ENCODE results near the gene PSMB11.

Gene PSMB11

GRCh38 chr14:23043145-23043544 lies 1.1 kb downstream of the PSMB11 start:
- no peak for DNase-seq (ENCODE audit: low read depth in 2 of 2)

DNA sequence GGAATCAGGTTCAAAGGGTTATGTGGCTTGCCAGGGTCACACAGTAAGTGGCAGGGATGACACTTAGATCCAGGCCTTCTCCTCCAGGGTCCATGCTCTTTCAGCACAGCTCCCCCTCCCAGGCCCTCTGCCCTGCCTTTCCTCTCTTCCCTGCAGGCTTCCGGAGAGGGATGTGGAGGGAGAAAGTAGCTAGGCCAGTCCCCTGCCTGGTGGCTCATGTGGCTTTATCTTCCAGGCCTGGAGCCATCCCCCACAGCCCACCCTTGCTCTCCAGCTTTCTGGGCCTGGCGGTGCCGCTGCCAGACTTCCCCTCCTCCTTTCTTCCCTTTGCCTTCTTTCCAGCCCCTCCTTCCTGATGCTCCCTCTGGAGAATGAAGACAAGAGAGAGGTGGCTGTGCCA lies 1.7 kb downstream of the PSMB11 start:
- DNase-seq (ENCODE audit: low read depth in 2 of 2) = no peak

DNA sequence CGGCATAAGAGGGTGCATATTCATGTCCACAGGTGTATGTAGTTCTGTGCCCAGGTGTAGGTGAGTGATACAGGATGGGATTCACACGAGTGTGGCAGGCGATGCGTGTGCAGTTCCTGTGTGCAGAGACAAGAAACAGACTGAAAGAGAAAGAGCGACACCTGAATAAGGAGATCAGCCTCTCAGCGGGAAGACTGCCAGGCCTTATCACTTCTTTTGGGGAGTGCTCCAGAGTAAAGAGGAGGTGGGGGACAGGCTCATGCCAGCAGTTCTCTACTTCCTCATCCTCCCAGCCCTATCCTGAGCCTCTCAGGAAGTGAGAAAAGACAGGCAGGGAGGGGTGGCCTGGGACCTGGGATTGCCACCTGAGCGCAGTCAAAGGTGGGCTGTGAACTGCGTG lies 2.8 kb downstream of the PSMB11 start:
- no peak for DNase-seq (ENCODE audit: low read depth in 2 of 2)

GRCh38 chr14:23045419-23046357 lies 3.7 kb downstream of the PSMB11 start:
- DNase-seq (ENCODE audit: low read depth in 2 of 2) = no peak

- no peak for DNase-seq (ENCODE audit: low read depth in 2 of 2)
Measured at GRCh38 chr14:23047034-23047634, 5.1 kb downstream of the PSMB11 start.

DNA sequence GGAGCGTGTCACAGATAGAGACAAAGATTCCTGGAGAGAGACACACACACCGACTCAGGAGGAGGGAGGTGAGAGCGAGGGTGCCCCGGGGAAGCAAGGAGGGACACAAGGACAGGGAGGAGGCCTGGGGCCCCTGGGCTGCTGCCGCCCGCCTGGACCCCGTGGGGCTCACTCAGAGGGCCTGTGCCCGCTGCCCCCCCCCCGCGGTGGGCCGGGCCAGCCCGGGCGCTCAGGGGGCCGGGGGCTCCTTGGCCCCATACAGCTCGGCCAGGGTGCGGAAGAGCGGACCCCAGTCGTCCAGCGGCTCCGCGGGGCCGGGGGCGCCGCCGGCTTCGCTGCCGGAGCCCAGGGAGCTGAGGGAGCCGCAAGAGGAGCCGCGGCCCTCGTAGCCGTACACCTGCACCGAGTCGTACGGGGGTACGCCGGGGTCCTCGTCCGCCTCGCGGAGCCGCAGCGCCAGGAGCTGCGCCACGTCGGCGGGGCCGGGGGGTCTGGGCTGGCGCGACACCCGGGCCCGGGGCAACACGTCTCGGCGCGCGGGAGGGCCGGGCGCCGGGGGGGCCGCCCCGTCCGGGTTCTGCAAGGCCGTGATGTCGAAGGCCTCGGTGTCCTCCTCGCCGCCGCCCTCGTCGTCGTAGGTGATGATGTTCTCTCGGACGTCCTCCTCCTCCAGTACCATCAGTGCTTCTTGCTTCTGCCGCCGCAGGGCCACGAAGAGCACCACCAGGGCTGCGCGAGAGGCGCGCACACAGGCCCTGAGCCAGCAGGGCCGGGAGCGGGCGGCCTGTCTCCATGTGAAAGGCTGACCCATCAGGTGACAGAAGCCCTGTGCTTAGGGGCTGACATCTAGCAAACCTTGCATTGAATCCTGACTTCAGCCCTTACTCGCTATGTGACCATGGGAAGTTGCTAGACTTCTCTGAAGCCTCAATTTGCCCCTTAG lies 6.0 kb downstream of the PSMB11 start:
- no peak for DNase-seq (ENCODE audit: low read depth in 2 of 2)

GRCh38 chr14:23049011-23049410 lies 7.0 kb downstream of the PSMB11 start:
- DNase-seq (ENCODE audit: low read depth in 2 of 2) = no peak

GRCh38 chr14:23051141-23052057 lies 9.4 kb downstream of the PSMB11 start:
- DNase-seq (ENCODE audit: low read depth in 2 of 2) = no peak

GRCh38 chr14:23052182-23052623 lies 10.2 kb downstream of the PSMB11 start:
- no peak for DNase-seq (ENCODE audit: low read depth in 2 of 2)

DNA sequence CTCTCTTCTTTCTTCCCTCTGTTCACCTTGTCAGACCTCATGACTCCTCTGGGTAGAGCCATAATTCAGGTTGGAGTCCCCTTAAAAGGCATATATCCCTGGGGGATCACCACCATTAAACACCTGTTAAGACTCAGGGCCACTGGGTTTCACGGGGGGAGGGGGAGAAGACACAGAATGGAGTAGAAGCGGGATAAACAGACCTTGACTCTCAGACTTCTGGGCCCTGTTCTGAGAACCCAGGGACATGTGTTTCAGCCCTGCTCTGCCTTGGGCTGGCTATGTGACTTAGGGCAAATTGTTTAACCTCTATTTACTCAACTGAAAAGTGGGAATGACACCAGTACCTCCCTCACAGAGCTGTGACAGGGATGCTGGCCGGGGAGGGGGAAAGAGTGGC lies 10.7 kb downstream of the PSMB11 start:
- DNase-seq (ENCODE audit: low read depth in 2 of 2) = no peak

- no peak for DNase-seq (ENCODE audit: low read depth in 2 of 2)
Measured at GRCh38 chr14:23053426-23053825, 11.4 kb downstream of the PSMB11 start.

GRCh38 chr14:23054000-23054811 lies 12.2 kb downstream of the PSMB11 start:
- DNase-seq (ENCODE audit: low read depth in 2 of 2) = no peak

- no peak for DNase-seq (ENCODE audit: low read depth in 2 of 2)
Measured at GRCh38 chr14:23055147-23055550, 13.1 kb downstream of the PSMB11 start.

DNA sequence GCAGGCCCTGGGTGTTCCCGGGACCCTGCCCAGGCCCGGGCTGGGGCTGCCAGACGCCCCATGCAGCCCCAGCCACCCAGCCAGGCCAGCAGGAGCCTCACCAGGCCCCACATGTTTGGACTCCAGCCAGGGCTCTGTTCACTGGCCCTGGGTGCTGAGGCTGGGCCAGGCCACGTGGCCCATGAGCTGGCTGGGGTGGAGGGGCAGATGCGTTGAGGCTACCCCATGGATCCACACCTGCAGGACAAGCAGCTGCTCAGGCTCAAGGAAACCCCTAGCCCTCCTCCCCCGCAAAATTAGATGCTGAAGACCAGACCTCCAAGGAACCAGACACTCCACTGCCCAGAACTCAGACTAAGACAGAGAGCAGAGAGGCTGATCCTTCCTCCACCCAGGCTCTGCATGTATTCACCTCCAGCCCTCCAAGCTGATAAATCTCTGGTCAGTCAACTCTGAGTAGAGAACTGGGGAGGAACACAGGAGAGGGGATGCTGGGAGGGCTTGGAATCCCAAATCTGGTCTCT lies 13.7 kb downstream of the PSMB11 start:
- no peak for DNase-seq (ENCODE audit: low read depth in 2 of 2)

- DNase-seq (ENCODE audit: low read depth in 2 of 2) = peak in 1 of 2 donors; percentile 48
Measured at GRCh38 chr14:23056145-23056955, 14.3 kb downstream of the PSMB11 start.

GRCh38 chr14:23056956-23057756 lies 15.1 kb downstream of the PSMB11 start, which contains the start of gene CDH24:
Gene CDH24 (minus strand): TSS chr14:23057520. CDS start chr14:23055733, 1,787 bp downstream.
- DNase-seq (ENCODE audit: low read depth in 2 of 2) = peak in 1 of 2 donors; percentile 47

DNA sequence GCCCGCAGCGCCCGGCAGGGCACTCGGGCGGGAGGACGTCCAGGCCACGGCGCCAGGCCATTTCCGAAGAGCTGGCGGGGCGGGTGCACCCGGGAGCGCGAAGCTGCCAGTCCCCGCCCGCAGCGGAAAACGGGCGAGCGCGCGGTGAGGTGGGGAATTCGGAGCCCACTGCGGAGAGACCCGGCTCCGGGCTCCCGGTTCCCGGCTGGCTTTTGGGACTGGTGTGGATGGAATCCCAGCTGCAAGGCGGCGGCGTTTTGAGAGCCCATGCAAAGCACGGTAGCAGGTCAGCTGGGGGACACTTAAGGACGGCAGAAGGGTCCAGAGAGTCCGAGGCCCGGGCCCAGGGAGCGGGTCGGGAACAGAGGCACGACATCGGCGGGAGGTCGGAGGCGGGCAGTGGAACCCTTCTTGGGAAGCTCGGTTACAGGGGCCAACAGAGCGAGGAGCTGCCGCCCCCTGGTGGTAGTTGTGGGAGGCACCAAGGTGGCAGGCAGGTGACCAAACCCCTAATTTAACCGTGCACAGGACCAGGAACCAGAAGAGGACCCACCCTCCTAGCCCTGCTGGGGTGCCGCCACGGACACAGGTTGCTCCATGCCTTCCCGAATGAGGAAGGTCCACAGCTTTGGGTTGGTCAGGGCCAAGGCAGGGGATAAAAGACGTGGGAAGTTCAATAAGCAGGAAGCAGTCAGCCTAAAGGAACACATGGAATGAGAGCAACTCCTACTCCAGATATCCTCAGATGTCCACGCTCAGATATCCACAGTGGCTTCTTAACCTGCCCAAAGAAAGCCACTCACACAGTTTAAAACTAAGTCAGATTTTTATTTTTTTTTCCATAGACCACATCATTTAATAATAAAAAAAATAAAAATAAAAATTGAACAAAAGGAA lies 16.0 kb downstream of the PSMB11 start:
- DNase-seq (ENCODE audit: low read depth in 2 of 2) = peak; percentile 75 to 78
